Skin of body (tissue), 2 donors: ENCODE measurements around the gene FAT1. TPM values are rescaled to one million over a fixed set of nuclear protein-coding genes. Genes with fewer than 3 reads are reported as not detected.

Experiments
- DNase-seq: peaks from one replicate; lab custom pipeline; 2025; lab: John Stamatoyannopoulos, UW
- total RNA-seq: library from RNA; depleted of rRNA; stranded (reverse); fragments of >200 nt; gene quantifications from one replicate; pipeline ENCODE4 v1.2.3, GENCODE V29; 2014

Gene FAT1
- total RNA-seq, 1 donor from 2014 or later, result 171 TPM

- no peak for DNase-seq
Measured at GRCh38 chr4:186700746-186701145, 22.9 kb downstream of the FAT1 start.

GRCh38 chr4:186699881-186700397 is 23.7 kb downstream of the FAT1 start:
- no peak for DNase-seq

GRCh38 chr4:186699298-186699697 is 24.4 kb downstream of the FAT1 start:
- DNase-seq, result no peak

- no peak for DNase-seq
Measured at GRCh38 chr4:186698525-186698924, 25.1 kb downstream of the FAT1 start.

- no peak for DNase-seq
Measured at GRCh38 chr4:186698028-186698427, 25.6 kb downstream of the FAT1 start.

- DNase-seq, result no peak
Measured at GRCh38 chr4:186695392-186695791, 28.3 kb downstream of the FAT1 start.

- no peak for DNase-seq
Measured at GRCh38 chr4:186693894-186694293, 29.8 kb downstream of the FAT1 start.

GRCh38 chr4:186693159-186693815 is 30.4 kb downstream of the FAT1 start:
- no peak for DNase-seq

- no peak for DNase-seq
Measured at GRCh38 chr4:186691396-186691795, 32.3 kb downstream of the FAT1 start.

- no peak for DNase-seq
Measured at GRCh38 chr4:186689476-186689875, 34.2 kb downstream of the FAT1 start.

- DNase-seq, result no peak
Measured at GRCh38 chr4:186688150-186688943, 35.3 kb downstream of the FAT1 start.

GRCh38 chr4:186687265-186687664 is 36.4 kb downstream of the FAT1 start:
- DNase-seq, result no peak

- DNase-seq, result no peak
Measured at GRCh38 chr4:186685767-186686183, 37.9 kb downstream of the FAT1 start.

- no peak for DNase-seq
Measured at GRCh38 chr4:186684889-186685309, 38.8 kb downstream of the FAT1 start.

GRCh38 chr4:186684220-186684619 is 39.4 kb downstream of the FAT1 start:
- DNase-seq, result no peak

GRCh38 chr4:186680641-186681040 is 43.0 kb downstream of the FAT1 start:
- no peak for DNase-seq

- peak; percentile 33 for DNase-seq
Measured at GRCh38 chr4:186676531-186677161, 47.0 kb downstream of the FAT1 start.

GRCh38 chr4:186669735-186670134 is 53.9 kb downstream of the FAT1 start:
- DNase-seq, result no peak

- peak; percentile 79 for DNase-seq
Measured at GRCh38 chr4:186669159-186669731, 54.4 kb downstream of the FAT1 start.

- DNase-seq, result no peak
Measured at GRCh38 chr4:186666750-186667149, 56.9 kb downstream of the FAT1 start.

GRCh38 chr4:186666252-186666651 is 57.4 kb downstream of the FAT1 start:
- DNase-seq, result no peak

GRCh38 chr4:186660403-186660802 is 63.3 kb downstream of the FAT1 start:
- DNase-seq, result no peak
